ENCODE data around the gene PLA2G4C. TPM values are rescaled to one million over a fixed set of nuclear protein-coding genes. Genes with fewer than 3 reads are reported as not detected.
A peak's percentile ranks its signal among the peaks of the same experiment; 100 is the strongest.

Gene PLA2G4C
- polyA plus RNA-seq, 1 donor from 2014 or later: 2.4 TPM

DNA sequence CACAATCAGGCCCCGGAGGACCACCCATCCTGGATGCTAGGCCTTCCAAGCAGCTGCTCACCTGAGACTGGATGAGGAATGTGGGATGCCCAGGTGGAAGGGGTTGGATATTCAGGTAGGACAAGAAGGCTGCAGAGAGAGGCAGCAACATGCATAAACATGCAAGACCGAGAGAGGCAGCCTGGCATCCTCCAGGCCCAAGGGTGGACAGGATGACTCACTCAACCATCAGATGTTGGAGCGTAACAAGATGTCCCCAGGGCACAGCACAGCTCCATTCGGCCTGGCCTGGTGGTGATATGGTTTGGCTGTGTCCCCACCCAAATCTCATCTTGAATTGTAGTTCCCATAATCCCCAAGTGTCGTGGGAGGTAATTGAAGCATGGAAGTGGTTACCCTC, 56.8 kb downstream of the PLA2G4C start:
- H3K27ac Mint-ChIP-seq: no peak overlapping the region
- no peak overlapping the region for H3K4me3 Mint-ChIP-seq
- peaks cover 2 to 8% (median 6%) of the 10 kb centered on the region in 3 donors for H3K9me3 Mint-ChIP-seq
- H3K27me3 Mint-ChIP-seq: no peaks in the 10 kb centered on the region
- H3K4me1 Mint-ChIP-seq: no peaks in the 10 kb centered on the region
- H3K36me3 Mint-ChIP-seq: peaks cover 5% of the 10 kb centered on the region

DNA sequence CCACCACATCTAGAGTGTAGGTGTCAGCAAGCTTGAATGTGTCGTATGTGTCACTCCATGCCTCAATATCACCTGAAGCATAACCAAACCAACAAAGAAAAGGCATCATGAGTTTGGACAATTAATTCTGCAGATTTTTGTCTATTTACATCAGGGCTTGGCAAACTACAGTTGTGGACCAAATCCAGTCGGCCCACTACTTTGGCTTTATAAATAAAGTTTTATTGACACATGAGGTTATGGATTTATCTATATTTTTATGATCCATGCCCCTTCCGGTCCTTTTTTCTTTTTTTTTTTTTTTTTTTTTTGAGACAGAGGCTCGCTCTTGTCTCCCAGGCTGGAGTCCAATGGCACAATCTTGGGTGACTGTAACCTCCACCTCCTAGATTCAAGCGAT, 57.5 kb downstream of the PLA2G4C start:
- peaks cover 5 to 11% (median 6%) of the 10 kb centered on the region in 3 donors for H3K9me3 Mint-ChIP-seq
- H3K4me1 Mint-ChIP-seq: no peaks in the 10 kb centered on the region
- no peak overlapping the region for H3K4me3 Mint-ChIP-seq
- peaks cover 5% of the 10 kb centered on the region for H3K36me3 Mint-ChIP-seq
- H3K27ac Mint-ChIP-seq: no peak overlapping the region
- H3K27me3 Mint-ChIP-seq: no peaks in the 10 kb centered on the region

DNA sequence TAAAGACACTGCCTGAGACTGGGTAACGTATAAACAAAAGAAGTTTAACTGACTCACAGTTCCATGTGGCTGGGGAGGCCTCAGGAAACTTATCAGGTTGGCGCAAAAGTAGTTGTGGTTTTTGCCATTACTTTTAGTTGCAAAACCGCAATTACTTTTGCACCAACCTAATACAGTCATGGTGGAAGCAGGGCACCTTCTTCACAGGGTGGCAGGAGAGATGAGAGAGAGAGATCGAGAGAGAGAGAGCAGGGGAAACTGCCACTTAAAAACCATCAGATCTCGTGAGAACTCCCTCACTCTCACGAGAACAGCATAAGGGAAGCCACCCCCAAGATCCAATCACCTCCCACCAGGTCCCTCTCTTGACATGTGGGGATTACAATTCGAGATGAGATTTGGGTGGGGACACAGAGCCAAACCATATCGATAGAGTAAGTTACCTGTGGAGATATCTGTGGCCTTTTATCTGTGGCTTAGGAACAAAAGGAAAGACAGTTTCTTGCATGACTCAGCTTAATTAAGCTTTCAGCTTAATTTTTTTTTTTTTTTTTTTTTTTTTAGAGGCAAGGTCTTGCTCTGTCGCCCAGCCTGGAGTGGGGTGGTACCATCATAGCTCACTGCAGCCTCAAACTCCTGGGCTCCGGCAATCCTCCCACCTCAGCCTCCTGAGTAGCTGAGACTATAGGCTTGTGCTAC, 59.1 kb downstream of the PLA2G4C start:
- Mint-ChIP-seq H3K27ac (no peak overlapping the region), H3K4me3 (peak overlapping the region in 1 of 4 donors; percentile 60), H3K4me1 (no peaks in the 10 kb centered on the region), H3K27me3 (no peaks in the 10 kb centered on the region), H3K36me3 (peaks cover 5% of the 10 kb centered on the region), H3K9me3 (peaks cover 5 to 11% (median 6%) of the 10 kb centered on the region in 3 donors)

DNA sequence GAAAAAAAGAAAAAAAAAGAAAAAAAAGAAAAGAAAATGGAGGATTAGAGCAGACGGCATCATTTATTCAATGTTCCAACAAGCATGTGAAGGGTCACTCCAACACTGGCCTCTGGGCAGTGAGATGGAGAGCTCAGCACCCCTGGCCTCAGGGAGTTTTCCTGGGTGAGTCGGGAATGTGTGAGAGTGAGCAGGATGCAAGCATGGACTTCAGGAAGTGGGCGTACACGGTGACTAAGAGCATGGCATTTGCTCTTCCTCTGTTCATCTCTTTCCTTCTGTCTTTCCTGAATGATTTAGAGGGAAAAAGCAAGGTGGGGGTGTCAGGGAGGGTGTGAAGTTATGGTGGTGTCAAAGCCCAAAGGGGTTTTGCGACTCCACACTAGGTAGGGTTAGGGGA, 66.1 kb downstream of the PLA2G4C start:
- H3K27ac Mint-ChIP-seq: no peak overlapping the region
- no peak overlapping the region for H3K4me3 Mint-ChIP-seq
- H3K9me3 Mint-ChIP-seq: peaks cover 5 to 7% (median 5%) of the 10 kb centered on the region in 3 donors
- H3K27me3 Mint-ChIP-seq: peaks cover 20% of the 10 kb centered on the region
- H3K4me1 Mint-ChIP-seq: no peaks in the 10 kb centered on the region
- no peaks in the 10 kb centered on the region for H3K36me3 Mint-ChIP-seq

DNA sequence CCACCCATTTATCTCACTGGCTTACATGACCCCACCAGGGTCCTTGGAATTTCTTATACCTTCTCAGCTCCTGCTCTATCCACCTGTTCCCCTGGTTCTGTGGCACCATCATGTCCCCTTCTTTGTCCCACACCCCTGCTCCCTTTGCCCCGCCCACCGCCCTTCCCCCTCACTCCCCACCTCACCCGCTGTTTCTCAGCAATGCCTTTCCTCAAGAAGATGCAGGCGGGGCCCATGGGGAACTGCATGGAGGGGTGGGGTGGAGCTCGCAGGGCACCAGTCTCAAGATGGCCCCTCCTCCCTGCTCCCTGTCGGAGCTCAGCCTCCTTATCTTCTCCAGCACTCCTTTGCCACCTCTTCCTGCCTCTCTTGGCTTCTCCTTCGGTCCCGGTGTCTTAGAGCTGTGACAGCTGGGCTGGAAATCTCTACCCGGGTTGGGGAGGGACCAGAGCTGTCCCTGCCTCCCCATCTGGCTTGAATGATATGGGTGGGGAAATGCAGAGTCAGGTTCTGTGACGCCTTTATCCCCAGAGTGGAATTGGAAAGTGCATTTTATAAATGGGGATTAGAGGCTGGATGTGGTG, 66.8 kb downstream of the PLA2G4C start, which contains the start of gene CABP5:
CABP5 (minus strand) TSS at position 405 of the 584 bp plus-strand sequence; CDS start at position 248, 157 bp downstream.
- H3K27me3 Mint-ChIP-seq: peaks cover 20% of the 10 kb centered on the region
- no peak within 1 kb of the TSS for H3K27ac Mint-ChIP-seq
- peaks cover 2 to 7% (median 2%) of the 10 kb centered on the region in 3 donors for H3K9me3 Mint-ChIP-seq
- H3K36me3 Mint-ChIP-seq: peaks cover 2% of the 10 kb centered on the region
- no peak within 1 kb of the TSS for H3K4me3 Mint-ChIP-seq
- no peaks in the 10 kb centered on the region for H3K4me1 Mint-ChIP-seq

DNA sequence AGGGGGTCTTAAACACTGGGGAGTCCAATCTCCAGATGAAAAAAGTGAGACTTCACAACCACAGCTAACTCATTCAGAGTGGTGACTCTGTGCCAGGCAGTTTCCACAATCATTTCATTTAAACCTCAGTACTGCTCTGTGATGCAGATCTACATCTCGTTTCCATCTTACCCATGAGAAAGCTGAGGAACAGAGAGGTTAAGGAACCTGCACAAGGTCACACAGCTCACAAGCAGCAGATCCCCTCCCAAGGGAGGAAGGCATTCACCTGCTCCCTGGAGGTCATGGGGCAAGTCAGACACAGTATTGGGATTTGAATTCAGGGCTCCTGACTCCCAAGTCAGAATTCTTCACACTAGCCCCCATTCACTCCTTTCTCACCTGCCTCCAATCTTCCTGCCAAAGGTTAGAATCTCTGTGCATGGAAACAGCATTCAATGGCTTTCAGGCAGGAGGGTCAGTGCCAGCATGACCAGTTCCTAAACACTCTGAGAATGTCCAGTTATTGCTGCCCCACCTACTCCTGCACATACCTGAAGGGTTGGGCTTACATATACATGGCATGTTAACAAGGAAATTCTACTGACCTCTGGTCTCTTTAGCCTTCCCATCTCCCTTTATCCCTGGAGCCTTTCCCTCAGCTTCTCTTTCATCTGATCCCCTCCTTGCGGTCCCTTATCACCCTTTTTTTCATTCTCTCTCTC, 68.6 kb downstream of the PLA2G4C start:
- H3K9me3 Mint-ChIP-seq: peaks cover under 1 to 8% (median 2%) of the 10 kb centered on the region in 3 donors
- no peak overlapping the region for H3K27ac Mint-ChIP-seq
- H3K36me3 Mint-ChIP-seq: peaks cover 2% of the 10 kb centered on the region
- H3K4me3 Mint-ChIP-seq: peak overlapping the region in 1 of 4 donors; percentile 21
- no peaks in the 10 kb centered on the region for H3K4me1 Mint-ChIP-seq
- H3K27me3 Mint-ChIP-seq: peaks cover 20% of the 10 kb centered on the region

DNA sequence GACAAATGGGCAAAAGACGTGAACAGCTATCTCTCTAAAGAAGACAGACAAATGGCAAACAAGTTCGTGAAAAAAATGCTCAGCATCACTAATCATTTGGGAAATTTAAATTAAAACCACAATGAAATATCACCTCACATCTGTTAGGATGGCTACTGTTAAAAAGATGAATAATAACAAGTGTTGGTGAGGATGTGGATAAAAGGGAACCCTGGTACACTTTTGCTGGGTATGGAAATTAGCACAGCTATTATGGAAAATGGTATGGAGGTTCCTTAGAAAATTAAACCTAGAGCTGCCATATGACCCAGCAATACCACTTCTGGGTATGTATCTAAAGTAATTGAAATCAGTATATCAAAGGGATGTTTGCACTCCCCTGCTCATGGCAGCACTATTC, 73.9 kb downstream of the PLA2G4C start:
- Mint-ChIP-seq H3K27me3 (peaks cover 22% of the 10 kb centered on the region), H3K27ac (no peak overlapping the region), H3K4me3 (no peak overlapping the region), H3K9me3 (peaks cover 4 to 13% (median 10%) of the 10 kb centered on the region in 3 donors), H3K36me3 (peaks cover 5% of the 10 kb centered on the region), H3K4me1 (peaks cover 0 to 2% (median 0%) of the 10 kb centered on the region in 3 donors)

DNA sequence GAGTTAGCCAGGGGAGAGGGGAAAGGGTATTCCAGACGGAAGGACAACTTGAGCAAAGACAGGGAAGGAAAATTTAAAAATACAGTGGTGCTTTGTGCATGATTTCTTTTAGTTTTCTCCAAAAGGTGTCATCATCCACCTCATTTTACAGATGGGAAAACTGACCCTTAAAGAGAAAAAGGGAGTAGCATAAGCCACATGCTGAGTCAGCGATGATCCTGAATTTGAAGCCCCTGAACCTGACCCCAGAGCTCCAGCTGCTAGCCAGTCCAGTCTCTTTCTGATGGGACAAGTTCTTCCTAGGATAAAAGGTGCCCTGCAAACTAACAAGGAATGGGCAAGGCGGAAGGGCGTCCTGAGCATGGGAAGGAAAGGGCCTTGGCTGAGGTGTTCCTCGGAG, 77.0 kb downstream of the PLA2G4C start:
- Mint-ChIP-seq H3K27me3 (peaks cover 8% of the 10 kb centered on the region), H3K9me3 (peaks cover 4 to 13% (median 6%) of the 10 kb centered on the region in 3 donors), H3K27ac (peak overlapping the region in 1 of 3 donors; percentile 6), H3K36me3 (peaks cover 3% of the 10 kb centered on the region), H3K4me1 (peaks cover 0 to 2% (median 0%) of the 10 kb centered on the region in 3 donors), H3K4me3 (peak overlapping the region in 1 of 4 donors; percentile 52)

DNA sequence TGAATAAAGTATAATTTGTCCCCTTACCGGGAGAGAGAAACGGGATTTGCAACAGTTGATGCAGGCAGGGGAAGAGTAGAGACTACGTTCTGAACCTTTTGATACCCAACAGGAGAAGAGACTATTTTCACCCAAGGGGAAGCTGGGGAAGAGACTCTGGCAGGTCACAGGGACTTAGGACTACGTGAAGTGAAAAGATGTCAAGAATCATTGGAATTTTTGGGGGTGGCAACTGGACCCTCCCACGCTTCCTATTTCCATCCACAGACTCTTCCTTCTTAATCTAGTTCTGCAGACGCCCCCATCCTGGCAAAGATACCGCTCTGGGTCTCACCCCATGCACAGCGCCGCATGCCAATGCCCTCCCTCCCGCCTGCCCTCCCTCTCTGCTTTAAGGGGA, 80.5 kb downstream of the PLA2G4C start:
- peaks cover 0 to 1% (median 0%) of the 10 kb centered on the region in 3 donors for H3K4me1 Mint-ChIP-seq
- peaks cover 0 to 5% (median 0%) of the 10 kb centered on the region in 3 donors for H3K9me3 Mint-ChIP-seq
- no peak overlapping the region for H3K27ac Mint-ChIP-seq
- H3K27me3 Mint-ChIP-seq: peaks cover 16% of the 10 kb centered on the region
- H3K36me3 Mint-ChIP-seq: peaks cover 2% of the 10 kb centered on the region
- H3K4me3 Mint-ChIP-seq: no peak overlapping the region

DNA sequence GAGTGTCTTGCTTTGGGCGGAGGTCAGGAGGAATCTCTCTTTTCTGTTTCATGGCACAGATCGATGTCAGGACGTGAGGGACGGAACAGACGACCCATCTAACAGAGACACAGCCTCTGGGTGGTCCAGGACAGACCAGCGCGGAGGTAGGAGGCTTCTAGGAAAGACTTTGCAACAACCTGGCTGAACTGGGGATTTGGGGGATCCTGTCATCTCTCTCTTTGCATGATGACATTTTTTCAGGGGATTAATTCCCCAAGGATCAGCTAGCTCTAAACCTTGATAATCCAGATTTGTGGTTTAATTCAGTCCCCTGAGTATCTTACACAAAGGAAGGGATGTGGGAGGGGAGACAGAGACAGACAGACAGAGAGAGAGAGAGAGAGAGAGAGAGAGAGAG, 81.2 kb downstream of the PLA2G4C start:
- H3K9me3 Mint-ChIP-seq: peaks cover 0 to 5% (median 0%) of the 10 kb centered on the region in 3 donors
- H3K4me1 Mint-ChIP-seq: no peaks in the 10 kb centered on the region
- peaks cover 21% of the 10 kb centered on the region for H3K27me3 Mint-ChIP-seq
- H3K27ac Mint-ChIP-seq: no peak overlapping the region
- no peak overlapping the region for H3K4me3 Mint-ChIP-seq
- H3K36me3 Mint-ChIP-seq: peaks cover 2% of the 10 kb centered on the region

DNA sequence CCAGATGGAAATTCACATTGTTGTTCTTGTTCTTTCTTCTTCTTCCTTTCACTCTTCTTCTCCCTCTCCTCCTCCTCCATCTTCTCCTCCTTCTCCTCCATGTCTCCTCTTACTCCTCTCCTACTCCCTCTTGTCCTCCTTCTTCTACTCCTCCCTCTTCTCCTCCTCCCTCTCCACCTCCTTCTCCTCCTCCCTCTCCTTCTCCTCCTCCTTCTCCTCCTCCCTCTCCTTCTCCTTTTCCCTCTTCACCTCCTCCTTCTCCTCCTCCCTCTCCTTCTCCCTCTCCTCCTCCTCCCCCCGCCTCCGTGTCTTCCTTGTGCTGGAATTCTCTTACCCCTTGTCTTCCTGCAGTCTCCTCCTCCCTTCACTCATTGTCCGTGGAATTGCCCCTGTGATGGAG, 85.1 kb downstream of the PLA2G4C start:
- Mint-ChIP-seq H3K27me3 (peaks cover 18% of the 10 kb centered on the region), H3K9me3 (peaks cover 0 to 5% (median 0%) of the 10 kb centered on the region in 3 donors), H3K4me3 (no peak overlapping the region), H3K36me3 (peaks cover 4% of the 10 kb centered on the region), H3K4me1 (no peaks in the 10 kb centered on the region), H3K27ac (no peak overlapping the region)

DNA sequence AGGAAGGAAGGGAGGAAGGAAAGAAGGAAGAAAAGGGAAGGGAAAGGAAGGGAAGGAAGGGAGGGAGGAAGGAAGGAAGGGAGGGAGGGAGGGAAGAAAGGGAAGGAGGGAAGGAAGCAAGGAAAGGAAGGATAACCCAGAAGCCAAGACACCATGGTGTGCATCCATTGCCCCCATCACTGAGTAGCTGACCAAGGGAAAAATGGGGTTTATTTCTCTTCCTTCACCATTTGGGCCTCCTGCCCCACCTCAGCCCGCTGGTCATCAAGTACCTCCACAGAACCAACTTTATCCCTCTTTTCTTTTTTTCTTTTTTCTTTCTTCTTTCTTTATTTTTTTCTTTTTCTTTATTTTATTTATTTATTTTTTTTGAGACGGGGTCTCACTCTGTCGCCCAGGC, 87.1 kb downstream of the PLA2G4C start:
- Mint-ChIP-seq H3K4me1 (no peaks in the 10 kb centered on the region), H3K36me3 (peaks cover 4% of the 10 kb centered on the region)

DNA sequence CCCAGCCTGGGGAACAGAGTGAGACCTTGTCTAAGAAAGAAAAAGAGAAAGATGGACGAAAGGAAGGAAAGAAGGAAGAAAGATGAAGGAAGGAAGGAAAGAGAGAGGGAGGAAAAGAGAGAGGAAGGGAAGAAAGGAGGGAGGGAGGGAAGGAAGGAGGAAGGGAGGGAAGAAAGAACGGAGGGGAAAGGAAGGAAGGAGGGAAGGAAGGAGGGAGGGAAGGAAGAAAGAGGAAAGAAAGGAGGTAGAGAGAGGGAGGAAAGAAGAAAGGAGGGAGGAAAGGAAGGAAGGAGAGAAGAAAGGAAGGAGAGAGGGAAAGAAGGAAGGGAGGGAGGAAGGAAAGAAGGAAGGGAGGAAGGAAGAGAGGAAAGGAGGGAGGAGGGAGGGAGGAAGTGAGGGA, 87.6 kb downstream of the PLA2G4C start:
- no peak overlapping the region for H3K27ac Mint-ChIP-seq
- no peaks in the 10 kb centered on the region for H3K4me1 Mint-ChIP-seq
- peaks cover 18% of the 10 kb centered on the region for H3K27me3 Mint-ChIP-seq
- peaks cover 4% of the 10 kb centered on the region for H3K36me3 Mint-ChIP-seq
- peaks cover 0 to 5% (median 0%) of the 10 kb centered on the region in 3 donors for H3K9me3 Mint-ChIP-seq
- no peak overlapping the region for H3K4me3 Mint-ChIP-seq

More for the DNA sequence above, 87.1 kb downstream of the PLA2G4C start:
- Mint-ChIP-seq H3K9me3 (peaks cover 0 to 5% (median 0%) of the 10 kb centered on the region in 3 donors), H3K27me3 (peaks cover 18% of the 10 kb centered on the region), H3K4me3 (no peak overlapping the region), H3K27ac (no peak overlapping the region)

DNA sequence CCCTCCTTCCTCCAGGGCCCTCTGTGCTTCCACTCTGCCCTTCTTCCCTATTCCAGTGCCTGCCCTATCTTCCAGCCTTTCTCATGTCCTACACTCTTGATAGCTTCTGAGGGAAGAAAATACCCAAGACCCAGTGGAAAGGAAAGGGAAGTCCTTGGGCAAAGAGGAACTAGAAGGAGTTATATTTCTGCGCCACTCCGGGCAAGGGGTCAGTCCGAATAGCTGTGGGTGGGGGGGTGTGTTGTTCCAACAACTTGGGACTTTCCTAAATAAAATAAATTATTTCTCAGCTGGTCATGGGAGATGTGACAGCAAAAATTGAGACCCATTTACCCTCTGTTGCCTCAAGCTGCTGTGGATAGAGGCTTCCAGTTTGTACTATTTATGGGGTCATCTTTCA, 89.9 kb downstream of the PLA2G4C start:
- no peak overlapping the region for H3K27ac Mint-ChIP-seq
- peaks cover 0 to 3% (median 2%) of the 10 kb centered on the region in 3 donors for H3K9me3 Mint-ChIP-seq
- H3K4me1 Mint-ChIP-seq: no peaks in the 10 kb centered on the region
- H3K36me3 Mint-ChIP-seq: peaks cover 2% of the 10 kb centered on the region
- H3K4me3 Mint-ChIP-seq: peak overlapping the region in 1 of 4 donors; percentile 67
- H3K27me3 Mint-ChIP-seq: peaks cover 11% of the 10 kb centered on the region

All from IgD-negative memory B cell (primary cell).